Mammary epithelial cell (primary cell): Measurements from ENCODE around the gene ACADS.

Experiments used
- CTCF ChIP-seq, 2 donors: IDR thresholded peaks in 1 of 2; conservative IDR thresholded peaks in 1 of 2; 2 replicates each; pipeline ENCODE4 v1.5.1; 2011 to 2012; ENCODE audit warnings: inconsistent platforms in 2 of 2, low read length in 2 of 2, mild to moderate bottlenecking in 2 of 2, control low read depth in 1 of 2, low read depth in 1 of 2; ENCODE audit not compliant: insufficient read depth in 1 of 2; ENCODE audit errors: extremely low read depth in 1 of 2
- EZH2 ChIP-seq: IDR thresholded peaks from 2 replicates; pipeline ENCODE4 v1.6.1; 2012; ENCODE audit warnings: low read length, inconsistent platforms, borderline replicate concordance

GRCh38 chr12:120771097-120771496, 45.5 kb downstream of the ACADS start:
- no peak for TF ChIP-seq CTCF (conservative IDR thresholded peaks at IDR 0.05 in 1 of 2, IDR thresholded peaks at IDR 0.05 in 1 of 2; ENCODE audit: extremely low read depth in 1 of 2, insufficient read depth in 1 of 2, low read depth in 1 of 2, low read length in 2 of 2)
- TF ChIP-seq EZH2 = no peak
